Measurements from ENCODE around the gene RPS13. TPM values are rescaled to one million over a fixed set of nuclear protein-coding genes. Genes with fewer than 3 reads are reported as not detected.

Gene RPS13
- total RNA-seq, 1 experiment from 2014 or later, result 1,349 TPM

- Mint-ChIP-seq H3K9me3 (ENCODE audit: unreplicated experiment) (no peaks in the 10 kb centered on the region), H3K4me1 (ENCODE audit: low read depth, unreplicated experiment) (peaks cover 15% of the 10 kb centered on the region), H3K36me3 (ENCODE audit: insufficient read depth, unreplicated experiment) (no peaks in the 10 kb centered on the region), H3K27ac (ENCODE audit: unreplicated experiment) (no peak overlapping the region), H3K4me3 (ENCODE audit: unreplicated experiment) (no peak overlapping the region), H3K27me3 (ENCODE audit: insufficient read depth, unreplicated experiment) (no peaks in the 10 kb centered on the region)
- DNase-seq, result no peak
- H3K9me3 ChIP-seq, result no peaks in the 10 kb centered on the region
- H3K27me3 ChIP-seq (replicated peaks; ENCODE audit: control insufficient read depth, insufficient read depth, low read length), result no peaks in the 10 kb centered on the region
- H3K4me1 ChIP-seq, result no peaks in the 10 kb centered on the region
- TF ChIP-seq, protein P1, sequence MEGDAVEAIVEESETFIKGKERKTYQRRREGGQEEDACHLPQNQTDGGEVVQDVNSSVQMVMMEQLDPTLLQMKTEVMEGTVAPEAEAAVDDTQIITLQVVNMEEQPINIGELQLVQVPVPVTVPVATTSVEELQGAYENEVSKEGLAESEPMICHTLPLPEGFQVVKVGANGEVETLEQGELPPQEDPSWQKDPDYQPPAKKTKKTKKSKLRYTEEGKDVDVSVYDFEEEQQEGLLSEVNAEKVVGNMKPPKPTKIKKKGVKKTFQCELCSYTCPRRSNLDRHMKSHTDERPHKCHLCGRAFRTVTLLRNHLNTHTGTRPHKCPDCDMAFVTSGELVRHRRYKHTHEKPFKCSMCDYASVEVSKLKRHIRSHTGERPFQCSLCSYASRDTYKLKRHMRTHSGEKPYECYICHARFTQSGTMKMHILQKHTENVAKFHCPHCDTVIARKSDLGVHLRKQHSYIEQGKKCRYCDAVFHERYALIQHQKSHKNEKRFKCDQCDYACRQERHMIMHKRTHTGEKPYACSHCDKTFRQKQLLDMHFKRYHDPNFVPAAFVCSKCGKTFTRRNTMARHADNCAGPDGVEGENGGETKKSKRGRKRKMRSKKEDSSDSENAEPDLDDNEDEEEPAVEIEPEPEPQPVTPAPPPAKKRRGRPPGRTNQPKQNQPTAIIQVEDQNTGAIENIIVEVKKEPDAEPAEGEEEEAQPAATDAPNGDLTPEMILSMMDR (IDR thresholded peaks at IDR 0.05; ENCODE audit: insufficient read depth in 1 of 2, low read depth in 1 of 2, low read length in 1 of 2, severe bottlenecking in 1 of 2, unreplicated experiment in 1 of 2), result no peak
- no peaks in the 10 kb centered on the region for H3K36me3 ChIP-seq (ENCODE audit: control insufficient read depth, insufficient read depth, low read length)
- intact Hi-C loops (cut with micrococcal nuclease; ENCODE audit: unreplicated experiment), result no loop called here
- CTCF ChIA-PET, result no interaction called here
- no TSS peak for BruUV-seq (replicated peaks)
- POLR2A ChIA-PET, result no interaction called here
- H3K4me3 ChIP-seq (ENCODE audit: low read depth, low read length), result no peak overlapping the region
Measured at GRCh38 chr11:17024924-17025323, 52.5 kb downstream of the RPS13 start.

Other genes starting within 250 kb of the RPS13 start
- gene PLEKHA7, start 63.3 kb downstream of the RPS13 start, total RNA-seq (2022), result 57.6 and 59.7 TPM in 2 replicates
- 138 and 140 TPM in 2 replicates for gene PIK3C2A, start 130.3 kb upstream of the RPS13 start, total RNA-seq (2022)
- gene NUCB2, start 199.1 kb upstream of the RPS13 start, total RNA-seq (2022), result 54.5 and 66.6 TPM in 2 replicates

Data from Caco-2 (cell line).